Calu3 (cell line): ENCODE results near the gene ATP9A. TPM values are rescaled to one million over a fixed set of nuclear protein-coding genes. Genes with fewer than 3 reads are reported as not detected.

ENCODE experiments used
- BruUV-seq: library from RNA; stranded (reverse); fragments of 400-500 nt; replicated peaks from 2 replicates; lab custom pipeline; 2021; lab: Mats Ljungman, UMichigan
- CTCF ChIA-PET: fragments of 300-600 bp; sonication (Branson Sonifier 250); formaldehyde crosslinking; loops from one replicate; lab custom pipeline; 2022; ENCODE audit warnings: antibody characterized with exemption; lab: Charles Lee
- DNase-seq: peaks from one replicate; pipeline ENCODE4 v3.0.0; 2022
- H3K27ac Mint-ChIP-seq: one replicate; pipeline ENCODE4 v1.8.0; 2022; ENCODE audit warnings: mixed read lengths; ENCODE audit not compliant: unreplicated experiment
- H3K27me3 Mint-ChIP-seq: one replicate; pipeline ENCODE4 v1.8.0; 2022; ENCODE audit warnings: mixed read lengths; ENCODE audit not compliant: unreplicated experiment
- H3K36me3 Mint-ChIP-seq: one replicate; pipeline ENCODE4 v1.8.0; 2022; ENCODE audit warnings: mild to moderate bottlenecking, moderate library complexity, mixed read lengths; ENCODE audit not compliant: insufficient read depth, unreplicated experiment
- H3K4me1 Mint-ChIP-seq: one replicate; pipeline ENCODE4 v1.8.0; 2022; ENCODE audit warnings: mild to moderate bottlenecking, low read depth, mixed read lengths; ENCODE audit not compliant: unreplicated experiment
- H3K4me3 Mint-ChIP-seq: one replicate; pipeline ENCODE4 v1.8.0; 2022; ENCODE audit warnings: mild to moderate bottlenecking, low read depth, moderate library complexity, mixed read lengths; ENCODE audit not compliant: unreplicated experiment
- H3K9me3 Mint-ChIP-seq: one replicate; pipeline ENCODE4 v1.8.0; 2022; ENCODE audit warnings: low read depth, mixed read lengths; ENCODE audit not compliant: unreplicated experiment
- intact Hi-C: fragments of 100-400 bp; cut with micrococcal nuclease; formaldehyde crosslinking; loops from one replicate; pipeline ENCODE4 v1.10.0; 2022; ENCODE audit not compliant: unreplicated experiment
- total RNA-seq: library from RNA; stranded (reverse); gene quantifications from 2 replicates; pipeline ENCODE4 v1.2.3, GENCODE V29; 2022
- TF ChIP-seq, protein P1 (sequence below): fragments of 200-600 bp; IDR thresholded peaks from one replicate; pipeline ENCODE4 v1.8.0; 2022; ENCODE audit warnings: antibody characterized with exemption; ENCODE audit not compliant: unreplicated experiment

Gene ATP9A
- total RNA-seq, 1 experiment from 2014 or later = 98.5 TPM

DNA sequence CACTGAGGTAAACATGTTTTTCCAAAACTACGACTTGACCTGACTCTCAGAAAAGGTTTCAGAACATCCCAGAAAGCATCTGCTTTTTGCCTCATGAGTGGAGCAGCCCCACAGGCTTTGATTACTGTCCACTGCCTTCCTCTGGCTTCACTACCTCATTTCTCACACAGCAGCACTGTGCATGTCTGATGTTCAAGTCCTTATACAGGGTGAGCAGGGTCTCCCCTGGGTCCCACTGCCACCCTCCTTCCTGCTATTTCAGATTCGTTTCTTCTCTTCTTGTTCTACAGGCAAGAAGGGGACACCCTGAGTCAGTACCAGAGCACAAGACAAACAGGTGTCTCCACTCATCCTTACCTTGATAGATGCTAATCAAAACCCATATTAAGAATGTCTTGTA is 161.0 kb downstream of the ATP9A start:
- no peak overlapping the region for H3K27ac Mint-ChIP-seq
- H3K4me3 Mint-ChIP-seq = no peak overlapping the region
- no peak for DNase-seq
- H3K36me3 Mint-ChIP-seq = peaks cover 22% of the 10 kb centered on the region
- CTCF ChIA-PET = no interaction called here
- H3K9me3 Mint-ChIP-seq = no peaks in the 10 kb centered on the region
- H3K4me1 Mint-ChIP-seq = no peaks in the 10 kb centered on the region
- intact Hi-C loops = no loop called here
- TF ChIP-seq, protein P1, sequence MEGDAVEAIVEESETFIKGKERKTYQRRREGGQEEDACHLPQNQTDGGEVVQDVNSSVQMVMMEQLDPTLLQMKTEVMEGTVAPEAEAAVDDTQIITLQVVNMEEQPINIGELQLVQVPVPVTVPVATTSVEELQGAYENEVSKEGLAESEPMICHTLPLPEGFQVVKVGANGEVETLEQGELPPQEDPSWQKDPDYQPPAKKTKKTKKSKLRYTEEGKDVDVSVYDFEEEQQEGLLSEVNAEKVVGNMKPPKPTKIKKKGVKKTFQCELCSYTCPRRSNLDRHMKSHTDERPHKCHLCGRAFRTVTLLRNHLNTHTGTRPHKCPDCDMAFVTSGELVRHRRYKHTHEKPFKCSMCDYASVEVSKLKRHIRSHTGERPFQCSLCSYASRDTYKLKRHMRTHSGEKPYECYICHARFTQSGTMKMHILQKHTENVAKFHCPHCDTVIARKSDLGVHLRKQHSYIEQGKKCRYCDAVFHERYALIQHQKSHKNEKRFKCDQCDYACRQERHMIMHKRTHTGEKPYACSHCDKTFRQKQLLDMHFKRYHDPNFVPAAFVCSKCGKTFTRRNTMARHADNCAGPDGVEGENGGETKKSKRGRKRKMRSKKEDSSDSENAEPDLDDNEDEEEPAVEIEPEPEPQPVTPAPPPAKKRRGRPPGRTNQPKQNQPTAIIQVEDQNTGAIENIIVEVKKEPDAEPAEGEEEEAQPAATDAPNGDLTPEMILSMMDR = no peak
- BruUV-seq = no TSS peak
- no peaks in the 10 kb centered on the region for H3K27me3 Mint-ChIP-seq

DNA sequence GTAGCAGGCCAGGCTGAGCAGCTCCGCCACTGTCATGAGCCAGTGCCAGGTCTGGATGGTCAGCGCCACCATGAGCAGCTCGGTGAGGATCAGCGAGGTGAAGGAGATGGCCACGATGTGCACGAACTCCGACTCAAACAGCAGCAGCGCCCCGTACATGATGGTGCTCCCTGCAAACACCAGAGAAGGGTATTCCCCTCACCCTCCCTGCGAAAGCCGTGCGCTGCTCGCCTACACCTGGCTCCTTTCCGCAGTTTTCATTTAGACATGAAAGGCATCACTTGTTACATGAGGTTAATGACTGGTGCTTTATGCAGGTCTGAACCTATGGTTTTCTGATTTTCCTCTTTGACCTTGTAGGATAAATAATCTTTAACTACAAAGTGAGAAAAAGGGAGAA is 163.3 kb downstream of the ATP9A start:
- no TSS peak for BruUV-seq
- no peaks in the 10 kb centered on the region for H3K27me3 Mint-ChIP-seq
- DNase-seq = no peak
- H3K4me3 Mint-ChIP-seq = no peak overlapping the region
- H3K36me3 Mint-ChIP-seq = peaks cover 14% of the 10 kb centered on the region
- TF ChIP-seq, protein P1 = no peak
- no peak overlapping the region for H3K27ac Mint-ChIP-seq
- H3K9me3 Mint-ChIP-seq = no peaks in the 10 kb centered on the region
- intact Hi-C loops = no loop called here
- CTCF ChIA-PET = no interaction called here
- no peaks in the 10 kb centered on the region for H3K4me1 Mint-ChIP-seq

DNA sequence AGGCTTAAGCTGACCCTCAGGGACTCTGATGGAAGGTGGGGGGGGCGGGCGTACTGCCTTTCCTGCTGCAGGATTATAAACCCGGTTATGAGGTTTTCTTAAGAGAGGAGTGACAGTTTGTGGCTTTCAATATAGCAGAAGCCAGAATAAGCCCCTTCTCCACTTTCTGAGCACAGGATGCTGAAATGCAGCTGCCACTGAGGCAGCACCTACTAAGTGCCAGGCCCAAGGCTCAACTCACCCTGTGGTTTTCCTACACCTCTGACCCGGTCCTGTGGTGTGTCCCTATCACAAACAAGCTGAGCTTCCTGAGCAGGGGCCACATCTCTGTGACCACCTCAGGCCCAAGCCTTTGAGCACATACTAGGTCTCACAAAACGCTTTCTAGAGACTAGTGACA is 166.1 kb downstream of the ATP9A start:
- H3K9me3 Mint-ChIP-seq = no peaks in the 10 kb centered on the region
- DNase-seq = no peak
- CTCF ChIA-PET = interaction anchor here (1.3 kb wide), 1 partner anchor 216 kb away, joined by 3 read pairs; no protein-coding TSS in a partner anchor
- no peaks in the 10 kb centered on the region for H3K4me1 Mint-ChIP-seq
- no peak overlapping the region for H3K4me3 Mint-ChIP-seq
- H3K36me3 Mint-ChIP-seq = peaks cover 7% of the 10 kb centered on the region
- H3K27me3 Mint-ChIP-seq = no peaks in the 10 kb centered on the region
- H3K27ac Mint-ChIP-seq = no peak overlapping the region
- TF ChIP-seq, protein P1 = no peak
- intact Hi-C loops = no loop called here
- BruUV-seq = no TSS peak

DNA sequence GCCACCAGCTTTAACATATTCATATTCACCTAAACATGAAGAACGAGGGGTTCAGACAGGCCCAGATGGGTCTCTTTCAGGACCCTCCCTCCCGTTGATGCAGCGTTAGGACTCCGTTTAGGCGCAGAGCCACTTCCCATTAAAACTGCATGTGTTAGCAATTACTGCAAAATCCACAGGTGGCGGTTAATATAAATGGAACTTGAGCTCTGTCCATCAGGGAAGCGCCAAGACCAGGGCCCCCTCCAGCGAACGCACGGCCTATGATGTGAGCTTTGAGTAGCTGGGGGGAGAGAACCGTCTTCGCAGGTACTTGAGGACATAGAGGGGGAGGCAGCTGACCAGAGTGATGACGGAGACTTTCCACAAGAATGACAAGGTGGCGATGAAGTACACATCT is 167.2 kb downstream of the ATP9A start:
- no peak overlapping the region for H3K4me3 Mint-ChIP-seq
- H3K27me3 Mint-ChIP-seq = no peaks in the 10 kb centered on the region
- intact Hi-C loops = no loop called here
- no peaks in the 10 kb centered on the region for H3K4me1 Mint-ChIP-seq
- DNase-seq = no peak
- no TSS peak for BruUV-seq
- H3K9me3 Mint-ChIP-seq = no peaks in the 10 kb centered on the region
- H3K36me3 Mint-ChIP-seq = peaks cover 9% of the 10 kb centered on the region
- TF ChIP-seq, protein P1 = no peak
- H3K27ac Mint-ChIP-seq = no peak overlapping the region
- CTCF ChIA-PET = interaction anchor here (1.3 kb wide), 1 partner anchor 215 kb away, joined by 3 read pairs; no protein-coding TSS in a partner anchor
